T-helper 1 cell treated with Interleukin-12 subunit alpha and Interleukin-12 subunit beta and Interleukin-4 antibody, amounts not matched to agents 30 ng/mL and 1 ng/mL, for 36 hours (primary cell): ENCODE data around the gene OBSCN. TPM values are rescaled to one million over a fixed set of nuclear protein-coding genes. Genes with fewer than 3 reads are reported as not detected.
"Not testable (repeated sequence)": the region's sequence is repeated elsewhere in the genome, so short reads cannot be mapped to it uniquely, and the experiment has no call there.

Experiments
- intact Hi-C: fragments of 100-400 bp; cut with micrococcal nuclease; formaldehyde crosslinking; loops from one replicate; pipeline ENCODE4 v1.15.1; 2024
- total RNA-seq: library from RNA; stranded (reverse); gene quantifications from 2 replicates; pipeline ENCODE4 v1.2.3, GENCODE V29; 2022

Gene OBSCN
- total RNA-seq, 1 donor from 2014 or later: 15.4 TPM

- intact Hi-C loops: no loop called here
Observed at GRCh38 chr1:228222548-228222947, 14.7 kb downstream of the OBSCN start.

- intact Hi-C loops: no loop called here
Observed at GRCh38 chr1:228224198-228225164, 16.6 kb downstream of the OBSCN start.

DNA sequence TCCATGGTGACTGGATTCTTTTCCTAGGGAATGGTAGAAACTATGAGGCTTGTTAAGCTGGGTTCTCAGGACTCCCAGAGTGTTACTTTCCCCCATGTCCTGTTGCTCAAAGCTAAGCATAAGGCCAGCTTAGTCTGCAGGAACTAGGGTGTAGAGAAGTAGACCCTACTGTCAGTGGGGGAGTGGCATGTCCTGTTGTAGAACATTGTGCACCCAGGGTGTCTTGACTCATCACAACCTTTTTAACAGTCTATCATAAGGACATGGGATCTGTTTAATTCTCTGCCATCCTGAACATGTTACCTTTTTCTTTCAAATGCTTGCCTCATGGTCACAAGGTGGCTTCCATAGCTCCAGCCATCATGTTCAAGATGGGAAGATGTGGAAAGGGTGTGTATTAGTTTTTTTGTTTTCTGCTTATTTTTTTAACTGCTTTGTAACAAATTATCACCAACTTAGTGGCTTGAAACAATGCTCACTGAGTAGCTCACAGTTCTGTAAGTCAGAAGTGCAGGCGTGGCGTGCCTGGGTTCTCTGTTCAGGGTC lies 17.4 kb downstream of the OBSCN start:
- intact Hi-C loops: no loop called here

DNA sequence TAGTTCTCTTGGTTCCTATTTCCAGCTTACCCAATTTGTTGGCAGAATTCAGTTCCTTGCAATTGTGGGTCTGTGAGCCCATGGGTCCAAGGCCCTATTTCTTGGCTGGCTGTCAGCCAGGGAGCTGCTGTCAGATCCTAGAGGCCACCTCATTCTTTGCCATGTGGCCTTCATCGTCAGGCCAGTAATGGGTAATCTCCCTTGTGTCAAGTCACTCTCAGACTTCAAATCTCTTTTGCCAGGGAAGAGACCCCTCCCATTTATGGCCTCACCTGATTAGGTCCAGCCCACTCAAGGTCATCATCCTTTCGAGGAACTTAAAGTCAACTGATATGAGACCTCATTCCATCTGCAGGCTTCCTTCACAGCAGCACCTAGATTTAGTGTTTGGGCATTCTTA lies 17.9 kb downstream of the OBSCN start:
- intact Hi-C loops: no loop called here

DNA sequence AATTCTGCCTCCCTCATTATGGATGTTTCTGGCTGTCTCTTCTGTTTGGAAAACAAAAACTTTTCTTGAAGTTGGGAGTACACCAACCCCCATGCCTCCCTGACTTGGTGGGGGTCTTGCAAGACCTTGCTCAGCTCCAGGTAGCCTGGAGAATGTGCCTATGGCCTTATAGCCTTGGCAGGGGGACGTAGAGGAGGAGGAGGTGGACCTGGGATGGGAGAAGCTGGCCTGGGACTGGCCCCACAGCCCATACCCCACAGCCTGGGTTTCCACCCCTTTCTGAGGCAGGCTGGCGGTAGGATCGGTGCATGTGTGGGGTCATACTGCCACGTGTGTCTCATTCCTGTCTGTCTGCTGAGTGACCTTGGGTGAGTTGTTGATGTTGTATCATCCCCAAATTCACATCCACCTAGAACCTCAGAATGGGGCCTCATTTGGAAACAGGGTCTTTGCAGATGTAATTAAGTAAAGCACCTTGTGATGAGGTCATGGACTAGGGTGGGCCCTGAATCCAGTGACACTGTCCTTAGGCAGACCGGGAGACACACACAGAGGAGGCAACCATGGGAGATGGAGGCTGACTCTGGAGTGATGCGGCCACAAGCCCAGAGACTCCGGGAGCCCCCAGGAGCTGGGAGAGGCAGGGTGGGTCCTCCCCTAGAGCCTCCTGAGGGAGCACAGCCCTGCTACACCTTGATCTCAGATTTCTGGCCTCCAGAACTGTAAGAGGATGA lies 18.5 kb downstream of the OBSCN start:
- intact Hi-C loops: no loop called here

DNA sequence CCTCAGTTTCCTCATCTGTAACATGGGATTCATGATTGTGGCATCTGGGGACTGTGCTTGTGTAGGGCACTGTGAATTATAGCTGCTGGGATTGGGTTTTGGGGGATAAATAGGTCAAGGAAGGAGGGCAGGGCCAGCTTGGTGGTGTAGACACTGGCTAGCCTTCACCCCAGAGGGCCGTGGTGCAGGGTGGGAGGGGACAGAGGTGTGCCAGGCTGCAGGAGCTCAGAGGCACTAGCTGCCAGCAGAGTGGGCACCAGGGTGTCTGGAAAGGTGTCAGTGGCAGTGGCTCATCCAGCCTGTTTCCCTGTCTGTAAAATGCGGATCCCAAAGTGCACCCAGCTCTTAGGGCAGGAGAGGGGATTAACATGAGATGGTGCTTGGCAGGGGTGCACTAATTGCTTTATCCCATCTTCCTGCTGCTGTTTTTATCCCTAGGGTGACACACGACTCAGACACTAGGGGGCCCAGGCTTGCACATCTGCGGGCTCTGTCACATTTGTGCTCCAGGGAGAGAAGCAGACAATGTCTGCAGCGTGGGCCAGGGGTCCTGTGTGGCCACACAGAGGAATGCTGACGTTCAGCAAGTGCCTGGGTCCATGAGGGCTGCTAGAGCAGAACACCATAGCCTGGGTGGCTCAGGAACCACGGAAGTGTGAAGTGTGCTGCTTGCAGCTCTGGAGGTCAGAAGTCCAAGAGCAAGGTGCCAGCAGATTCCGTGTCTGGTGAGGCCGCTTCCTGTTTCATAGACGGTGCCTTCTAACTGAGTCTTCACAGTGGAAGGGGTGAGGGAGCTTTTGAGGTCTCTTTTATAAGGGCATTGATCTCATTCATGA lies 19.3 kb downstream of the OBSCN start:
- intact Hi-C loops: no loop called here

DNA sequence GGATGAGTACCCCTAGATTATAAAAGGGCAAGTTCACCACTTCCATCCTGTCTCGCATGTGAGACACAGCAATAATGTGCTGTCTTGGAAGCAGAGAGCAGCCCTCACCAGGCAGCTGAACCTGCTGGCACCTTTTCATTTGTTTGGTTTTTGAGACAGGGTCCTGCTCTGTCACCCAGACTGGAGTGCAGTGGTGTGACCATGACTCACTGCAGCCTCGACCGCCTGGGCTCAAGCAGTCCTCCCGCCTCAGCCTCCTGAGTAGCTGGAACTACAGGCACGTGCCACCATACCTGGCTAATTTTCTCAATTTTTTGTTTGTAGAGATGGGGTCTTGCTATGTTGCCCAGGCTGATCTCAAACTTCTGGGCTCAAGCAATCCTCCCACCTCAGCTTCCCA lies 20.3 kb downstream of the OBSCN start:
- intact Hi-C loops: not testable (repeated sequence)

DNA sequence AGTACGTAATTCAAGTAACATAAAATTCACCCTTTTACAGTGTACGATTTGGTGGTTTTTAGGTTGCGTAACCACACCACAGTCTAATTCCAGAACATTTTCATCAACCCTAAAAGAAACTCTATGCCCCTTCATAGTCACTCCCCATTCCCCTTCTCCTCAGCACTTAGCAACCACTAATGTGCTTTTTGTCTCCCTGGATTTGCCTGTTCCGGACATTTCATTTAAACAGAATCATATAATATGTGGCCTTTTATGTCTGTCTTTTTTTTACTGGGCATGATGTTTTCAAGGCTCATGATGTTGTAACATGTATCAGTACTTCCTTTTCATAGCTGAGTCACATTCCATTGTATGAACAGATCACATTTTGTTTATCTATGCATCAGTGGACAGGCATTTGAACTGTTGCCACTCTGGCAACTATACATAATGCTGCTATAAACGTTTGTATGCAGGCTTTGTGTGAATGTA lies 20.8 kb downstream of the OBSCN start:
- intact Hi-C loops: no loop called here

- intact Hi-C loops: no loop called here
Observed at GRCh38 chr1:228231189-228231588, 23.3 kb downstream of the OBSCN start.

DNA sequence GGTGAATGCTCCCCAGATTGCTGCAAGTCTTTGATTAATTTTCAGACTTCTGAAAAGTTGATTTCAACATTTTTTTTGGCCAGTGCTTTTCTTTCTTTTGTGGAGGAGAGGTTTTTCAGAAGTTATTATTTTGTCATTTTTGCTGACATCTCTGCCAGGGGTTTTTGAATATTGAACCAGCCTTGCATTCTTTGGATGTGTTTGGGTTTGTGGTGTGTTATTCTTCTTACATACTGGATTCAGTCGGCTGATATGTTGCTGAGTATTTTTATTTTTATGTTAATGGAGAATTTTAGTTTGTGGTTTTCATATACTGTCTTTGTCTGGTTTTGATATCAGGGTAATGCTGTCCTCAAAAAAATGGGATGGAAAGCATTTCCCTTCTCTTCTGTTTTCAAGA lies 25.3 kb downstream of the OBSCN start:
- intact Hi-C loops: no loop called here

DNA sequence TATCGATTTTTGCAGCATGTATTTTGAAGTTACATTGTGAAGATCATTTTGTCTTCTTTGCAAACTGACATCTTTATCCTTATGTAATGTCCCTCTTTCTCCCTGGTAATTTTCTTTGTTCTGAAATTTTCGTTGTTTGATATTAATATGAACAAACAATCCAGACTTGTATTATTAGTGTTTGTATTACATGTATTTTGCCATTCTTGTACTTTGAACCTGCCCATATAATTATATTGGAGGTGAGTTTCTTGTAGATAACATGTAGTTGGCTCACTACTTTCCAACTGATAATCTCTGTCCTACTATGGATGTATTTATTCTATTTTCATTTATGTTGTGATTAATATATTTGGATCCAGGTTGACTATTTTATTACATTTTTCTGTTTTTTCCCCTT lies 27.1 kb downstream of the OBSCN start:
- intact Hi-C loops: no loop called here

GRCh38 chr1:228236744-228237143 lies 28.9 kb downstream of the OBSCN start:
- intact Hi-C loops: no loop called here

DNA sequence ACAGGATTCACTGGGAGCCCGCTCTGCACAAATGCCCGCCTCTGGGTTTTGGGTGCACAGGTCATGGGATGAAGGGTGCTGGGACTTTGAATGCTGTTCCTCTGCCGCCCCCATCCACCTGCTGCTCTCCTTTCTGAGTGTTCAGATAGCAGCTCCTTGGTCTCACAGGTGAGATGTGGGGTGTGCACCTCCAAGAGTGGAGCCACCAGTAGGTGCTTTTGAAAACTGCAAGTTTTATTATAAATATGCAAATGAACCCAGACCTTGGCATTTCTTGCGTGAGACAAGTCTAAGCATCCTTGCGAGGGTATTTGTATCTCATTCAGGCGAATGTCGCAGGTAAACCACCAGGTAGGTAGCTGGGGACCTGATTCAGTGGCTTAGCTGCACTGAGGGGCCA lies 30.2 kb downstream of the OBSCN start:
- intact Hi-C loops: no loop called here

GRCh38 chr1:228238461-228238860 lies 30.6 kb downstream of the OBSCN start:
- intact Hi-C loops: no loop called here

- intact Hi-C loops: no loop called here
Observed at GRCh38 chr1:228240411-228241240, 32.8 kb downstream of the OBSCN start.

GRCh38 chr1:228241259-228241658 lies 33.4 kb downstream of the OBSCN start:
- intact Hi-C loops: no loop called here

GRCh38 chr1:228242409-228242808 lies 34.6 kb downstream of the OBSCN start:
- intact Hi-C loops: no loop called here

DNA sequence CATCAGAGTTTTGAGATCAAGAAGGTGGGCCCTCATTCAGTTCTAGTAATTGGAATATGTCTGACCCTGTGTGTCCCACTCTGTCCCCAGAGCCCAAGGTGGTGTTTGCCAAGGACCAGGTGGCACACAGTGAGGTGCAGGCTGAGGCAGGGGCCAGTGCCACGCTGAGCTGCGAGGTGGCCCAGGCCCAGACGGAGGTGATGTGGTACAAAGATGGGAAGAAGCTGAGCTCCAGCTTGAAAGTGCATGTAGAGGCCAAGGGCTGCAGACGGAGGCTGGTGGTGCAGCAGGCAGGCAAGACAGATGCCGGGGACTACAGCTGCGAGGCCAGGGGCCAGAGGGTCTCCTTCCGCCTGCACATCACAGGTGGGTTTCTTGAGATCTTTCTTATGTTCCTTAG lies 35.2 kb downstream of the OBSCN start:
- intact Hi-C loops: no loop called here

DNA sequence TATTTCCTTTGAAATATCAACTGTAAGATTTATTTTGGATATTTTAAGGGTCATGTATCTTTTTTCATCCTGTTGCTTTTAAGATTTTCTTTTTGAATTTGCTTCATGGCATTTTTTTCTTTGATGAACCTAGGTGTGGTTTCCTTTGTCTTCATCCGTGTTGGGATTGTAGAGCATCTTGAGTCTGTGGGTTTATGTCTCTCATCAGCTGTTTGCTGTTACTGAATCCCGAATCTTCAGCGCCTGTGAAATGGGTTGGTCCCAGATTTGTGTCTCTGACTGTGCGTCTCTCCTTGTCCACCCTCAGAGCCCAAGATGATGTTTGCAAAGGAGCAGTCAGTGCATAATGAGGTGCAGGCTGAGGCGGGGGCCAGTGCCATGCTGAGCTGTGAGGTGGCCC lies 36.1 kb downstream of the OBSCN start:
- intact Hi-C loops: not testable (repeated sequence)

DNA sequence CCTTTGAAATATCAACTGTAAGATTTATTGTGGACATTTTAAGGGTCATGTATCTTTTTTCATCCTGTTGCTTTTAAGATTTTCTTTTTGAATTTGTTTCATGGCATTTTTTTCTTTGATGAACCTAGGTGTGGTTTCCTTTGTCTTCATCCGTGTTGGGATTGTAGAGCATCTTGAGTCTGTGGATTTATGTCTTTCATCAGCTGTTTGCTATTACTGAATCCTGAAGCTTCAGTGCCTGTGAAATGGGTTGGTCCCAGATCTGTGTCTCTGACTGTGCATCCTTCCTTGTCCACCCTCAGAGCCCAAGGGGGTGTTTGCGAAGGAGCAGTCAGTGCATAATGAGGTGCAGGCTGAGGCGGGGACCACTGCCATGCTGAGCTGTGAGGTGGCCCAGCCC lies 37.3 kb downstream of the OBSCN start:
- intact Hi-C loops: no loop called here
